Prostate gland (tissue), 2 donors: ENCODE measurements around the gene PPP4R4.

Experiments used
- CTCF ChIP-seq, 4 experiments: fragments of 200-600 bp in 2 of 4; fragments of 450-650 bp in 2 of 4; sonication (generic) in 2 of 4; IDR thresholded peaks; 1 replicate in 3 of 4; 2 replicates in 1 of 4; pipeline ENCODE4 v1.5.1; 2016 to 2019; ENCODE audit warnings: antibody characterized with exemption in 4 of 4, mild to moderate bottlenecking in 2 of 4, moderate library complexity in 2 of 4
- POLR2A ChIP-seq: fragments of 450-650 bp; IDR thresholded peaks from one replicate; pipeline ENCODE4 v1.6.1; 2016; ENCODE audit warnings: antibody characterized with exemption, mild to moderate bottlenecking
- POLR2AphosphoS5 ChIP-seq: sonication (generic); formaldehyde crosslinking; IDR thresholded peaks from one replicate; pipeline ENCODE4 v1.6.1; 2017; ENCODE audit warnings: antibody characterized with exemption

DNA sequence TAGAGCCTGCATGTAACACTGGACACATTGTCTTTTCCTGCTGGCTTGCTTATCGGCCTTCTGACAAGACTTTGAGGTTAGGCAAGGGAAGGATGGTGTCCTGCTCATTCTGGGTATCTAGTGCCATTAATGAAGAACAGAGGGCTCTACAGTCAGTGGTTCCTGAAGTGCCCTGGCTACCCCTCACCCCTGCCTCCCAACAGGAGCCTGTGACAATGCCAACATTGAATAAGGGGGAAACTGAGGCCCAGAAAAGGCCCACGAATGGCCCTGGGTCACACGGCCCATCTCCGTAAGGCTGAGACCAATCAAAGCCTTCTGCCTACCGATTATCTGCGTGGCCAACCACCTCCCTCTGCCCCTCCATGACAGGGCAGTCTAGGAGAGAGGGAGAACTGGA lies 46.8 kb upstream of the PPP4R4 start:
- TF ChIP-seq POLR2A, result no peak
- no peak for TF ChIP-seq CTCF (IDR thresholded peaks at IDR 0.05)
- no peak for TF ChIP-seq POLR2AphosphoS5
